Activated T-helper 1 cell treated with anti-CD3 and anti-CD28 coated beads, Interleukin-12 subunit alpha, Interleukin-12 subunit beta, Interleukin-2, Interleukin-4 antibody, amounts not matched to agents 30 ng/mL and 10 ng/mL and 1 ng/mL, durations not matched to agents 14 hours and 24 hours and 36 hours (primary cell): ENCODE results near the gene VSIG8. TPM values are rescaled to one million over a fixed set of nuclear protein-coding genes. Genes with fewer than 3 reads are reported as not detected.

ENCODE experiments used
- DNase-seq: peaks from one replicate; pipeline ENCODE4 v3.0.0; 2021; ENCODE audit warnings: low spot score
- H3K27ac Mint-ChIP-seq: one replicate; pipeline ENCODE4 v1.8.0; 2021; ENCODE audit warnings: mild to moderate bottlenecking, mixed read lengths
- H3K27me3 Mint-ChIP-seq: one replicate; pipeline ENCODE4 v1.8.0; 2022; ENCODE audit warnings: mild to moderate bottlenecking, moderate library complexity, mixed read lengths; ENCODE audit not compliant: insufficient read depth
- H3K36me3 Mint-ChIP-seq: one replicate; pipeline ENCODE4 v1.8.0; 2021; ENCODE audit warnings: low read depth, mixed read lengths
- H3K4me1 Mint-ChIP-seq: one replicate; pipeline ENCODE4 v1.8.0; 2021; ENCODE audit warnings: low read depth, mixed read lengths
- H3K4me3 Mint-ChIP-seq: one replicate; pipeline ENCODE4 v1.8.0; 2021; ENCODE audit warnings: mild to moderate bottlenecking, moderate library complexity, mixed read lengths
- H3K9me3 Mint-ChIP-seq: one replicate; pipeline ENCODE4 v1.8.0; 2021; ENCODE audit warnings: mixed read lengths
- intact Hi-C: fragments of 100-400 bp; cut with micrococcal nuclease; formaldehyde crosslinking; loops from one replicate; pipeline ENCODE4 v1.15.1; 2024
- total RNA-seq: library from RNA; stranded (reverse); gene quantifications from 2 replicates; pipeline ENCODE4 v1.2.3, GENCODE V29; 2022

VSIG8 gene
- total RNA-seq, 1 donor from 2014 or later = not detected

DNA sequence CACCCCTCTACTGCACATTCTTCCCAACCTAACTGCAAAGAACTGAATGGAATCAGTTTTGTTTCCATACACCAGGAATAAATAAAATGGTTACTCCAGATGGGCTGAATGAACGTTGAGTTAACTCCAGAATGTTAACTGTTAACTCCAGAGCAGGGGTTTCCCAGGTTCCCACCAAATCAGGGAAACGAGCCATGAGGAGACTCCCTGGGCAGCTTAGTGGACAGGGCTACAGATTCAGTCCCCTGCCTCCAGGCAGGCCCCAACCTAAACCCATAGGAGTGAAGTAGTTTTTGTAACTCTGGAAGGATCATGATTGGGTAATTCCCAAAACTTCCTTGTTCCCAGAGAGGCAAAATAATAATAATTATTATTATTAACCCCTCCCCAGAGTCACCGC lies 14.1 kb downstream of the VSIG8 start:
- intact Hi-C loops = no loop called here
- no peaks in the 10 kb centered on the region for H3K36me3 Mint-ChIP-seq
- no peak overlapping the region for H3K27ac Mint-ChIP-seq
- no peaks in the 10 kb centered on the region for H3K4me1 Mint-ChIP-seq
- no peaks in the 10 kb centered on the region for H3K9me3 Mint-ChIP-seq
- no peak overlapping the region for H3K4me3 Mint-ChIP-seq
- H3K27me3 Mint-ChIP-seq = peaks cover 45% of the 10 kb centered on the region
- no peak for DNase-seq

DNA sequence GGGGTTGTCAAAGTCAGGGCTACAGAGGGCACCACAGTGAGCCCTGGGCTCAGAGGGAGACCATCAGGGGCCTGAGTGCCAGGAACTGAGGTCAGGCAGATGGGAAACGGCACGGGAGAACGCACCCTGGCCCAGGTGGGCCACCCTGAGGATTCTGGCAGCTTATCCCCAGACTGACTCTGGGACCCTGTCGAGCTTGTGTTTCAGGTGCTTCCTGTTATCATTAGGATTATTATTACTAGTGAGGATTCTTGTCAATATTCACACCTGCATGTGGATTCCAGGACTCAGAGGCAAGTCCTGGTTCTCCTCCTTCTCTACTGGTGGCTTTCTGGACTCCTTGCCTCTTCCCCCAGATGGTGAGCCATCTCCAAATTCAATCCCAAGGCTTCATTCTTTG lies 15.2 kb downstream of the VSIG8 start:
- Mint-ChIP-seq H3K27me3 (peaks cover 39% of the 10 kb centered on the region), H3K4me1 (no peaks in the 10 kb centered on the region), H3K36me3 (no peaks in the 10 kb centered on the region), H3K4me3 (no peak overlapping the region), H3K9me3 (no peaks in the 10 kb centered on the region), H3K27ac (no peak overlapping the region)
- intact Hi-C loops = no loop called here
- DNase-seq = no peak

DNA sequence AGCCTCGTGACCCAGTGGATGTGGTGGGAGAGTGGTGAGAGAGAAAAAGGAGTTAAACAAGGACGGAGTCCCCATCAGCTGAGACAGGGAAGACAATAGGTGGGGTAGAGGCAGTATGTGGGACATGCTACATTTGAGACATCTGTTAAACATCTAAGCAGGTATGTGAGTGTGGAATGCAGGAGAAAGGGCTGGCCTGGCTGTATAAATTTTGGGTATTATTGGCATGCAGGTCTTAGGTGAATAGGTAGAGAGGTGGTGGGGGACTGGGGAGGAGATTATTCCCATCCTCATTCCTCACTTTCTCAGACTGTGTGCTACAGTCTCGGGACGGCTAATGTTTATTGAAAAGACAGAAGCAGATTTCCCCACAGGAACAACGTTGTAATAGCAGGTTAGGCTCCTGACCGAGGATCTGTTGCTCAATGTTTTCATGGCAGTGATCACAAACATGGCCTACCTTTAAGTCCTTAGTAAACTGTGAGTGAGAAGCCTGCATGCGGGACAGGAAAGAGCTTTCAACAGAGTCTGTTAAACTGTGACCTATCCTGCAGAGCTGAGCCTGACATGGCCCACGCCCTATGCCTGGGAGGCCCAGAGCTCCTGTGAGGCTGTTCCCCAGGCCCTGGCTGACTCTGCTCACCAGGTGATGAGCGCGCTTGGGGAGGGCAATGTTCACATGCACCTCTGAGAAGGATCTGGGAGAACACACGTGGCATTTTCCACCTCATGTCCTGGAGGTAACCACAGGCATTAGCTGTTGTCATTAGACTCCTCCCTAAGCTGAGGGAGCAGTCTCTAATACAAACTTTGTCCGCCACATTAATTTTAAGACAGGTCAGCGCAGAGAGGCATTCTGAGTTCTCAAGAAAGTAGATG lies 16.5 kb downstream of the VSIG8 start:
- intact Hi-C loops = no loop called here
- DNase-seq = no peak
- Mint-ChIP-seq H3K4me1 (no peaks in the 10 kb centered on the region), H3K4me3 (no peak overlapping the region), H3K27me3 (peaks cover 27% of the 10 kb centered on the region), H3K9me3 (no peaks in the 10 kb centered on the region), H3K27ac (no peak overlapping the region), H3K36me3 (no peaks in the 10 kb centered on the region)

DNA sequence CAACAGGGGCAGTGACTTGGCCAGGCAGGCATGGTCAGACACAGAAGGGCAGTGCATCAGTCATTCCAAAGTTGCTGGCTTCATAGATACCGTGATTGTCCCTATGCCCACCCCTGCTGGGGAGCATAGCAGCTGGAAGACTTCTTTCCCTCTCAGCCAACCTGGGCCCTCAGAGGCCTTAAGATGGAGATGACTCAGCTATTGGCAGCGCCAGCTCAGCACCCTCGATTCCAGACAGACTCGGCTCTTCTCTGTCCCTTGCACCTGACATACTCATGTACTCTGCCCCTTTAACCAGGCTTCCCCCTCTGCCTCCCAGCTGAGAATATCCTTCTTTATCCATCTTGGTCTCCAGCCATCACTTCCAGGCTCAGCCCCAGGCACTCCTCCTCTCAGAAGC lies 19.0 kb downstream of the VSIG8 start:
- no peak for DNase-seq
- no peak overlapping the region for H3K27ac Mint-ChIP-seq
- intact Hi-C loops = no loop called here
- peaks cover 6% of the 10 kb centered on the region for H3K4me1 Mint-ChIP-seq
- no peak overlapping the region for H3K4me3 Mint-ChIP-seq
- H3K9me3 Mint-ChIP-seq = no peaks in the 10 kb centered on the region
- H3K27me3 Mint-ChIP-seq = peaks cover 23% of the 10 kb centered on the region
- no peaks in the 10 kb centered on the region for H3K36me3 Mint-ChIP-seq

DNA sequence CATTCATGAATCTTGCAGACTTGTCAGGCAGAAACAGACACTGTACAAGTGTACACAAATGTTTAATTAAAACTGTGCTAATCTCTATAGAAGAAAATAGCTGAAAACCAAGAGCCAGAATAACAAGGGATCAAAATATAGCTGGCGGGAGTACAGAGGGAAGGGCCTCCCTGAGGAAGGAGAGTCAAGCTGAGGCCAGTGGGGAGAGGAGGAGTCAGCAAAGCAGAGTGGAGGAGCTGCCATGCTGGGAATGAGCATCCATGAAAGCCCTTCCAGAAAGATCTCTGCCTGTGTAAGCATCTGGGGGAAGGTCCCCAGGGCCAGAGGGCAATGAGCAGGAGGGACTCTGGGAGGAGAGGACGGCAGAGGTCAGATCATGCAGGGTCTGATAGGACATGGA lies 20.7 kb downstream of the VSIG8 start:
- Mint-ChIP-seq H3K27me3 (peaks cover 24% of the 10 kb centered on the region), H3K4me1 (peaks cover 6% of the 10 kb centered on the region), H3K36me3 (no peaks in the 10 kb centered on the region), H3K9me3 (no peaks in the 10 kb centered on the region), H3K4me3 (no peak overlapping the region), H3K27ac (no peak overlapping the region)
- no peak for DNase-seq
- intact Hi-C loops = no loop called here

DNA sequence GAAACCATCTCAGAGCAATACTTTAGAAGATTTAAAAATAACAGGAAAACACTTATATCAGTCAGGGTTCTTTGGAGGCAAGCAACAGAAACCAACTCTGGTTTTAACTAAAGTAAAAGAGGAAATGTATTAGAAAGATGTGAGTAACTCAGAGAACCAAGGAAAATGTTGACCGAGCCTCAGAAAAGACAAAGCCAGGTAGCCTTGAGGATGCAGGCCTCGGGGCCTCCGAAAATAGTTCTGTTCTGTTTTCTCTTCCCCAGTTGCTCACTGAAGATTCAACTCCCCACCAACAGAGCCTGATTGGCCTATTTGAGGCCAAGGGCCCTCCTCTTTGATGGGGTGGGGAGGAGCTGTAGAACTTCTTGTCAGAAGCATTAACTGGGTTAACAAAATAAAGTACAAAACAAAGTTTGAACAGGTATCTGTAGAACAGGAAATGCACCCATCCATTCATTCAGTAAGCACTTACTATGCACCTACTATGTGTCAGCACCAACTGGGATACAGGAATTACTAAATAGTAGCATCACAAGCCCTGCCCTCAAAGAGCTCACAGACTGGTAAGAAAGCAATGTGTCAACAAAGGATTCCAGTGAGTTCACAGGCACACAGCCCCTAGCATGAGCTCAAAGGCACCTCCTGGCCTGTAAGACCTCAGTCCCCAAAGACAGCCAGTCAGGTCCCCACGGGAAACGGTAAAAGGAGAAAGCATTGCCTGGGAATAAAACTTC lies 23.2 kb downstream of the VSIG8 start:
- Mint-ChIP-seq H3K4me3 (no peak overlapping the region), H3K9me3 (no peaks in the 10 kb centered on the region), H3K27ac (no peak overlapping the region), H3K36me3 (no peaks in the 10 kb centered on the region), H3K27me3 (peaks cover 33% of the 10 kb centered on the region), H3K4me1 (peaks cover 6% of the 10 kb centered on the region)
- intact Hi-C loops = no loop called here
- DNase-seq = no peak

DNA sequence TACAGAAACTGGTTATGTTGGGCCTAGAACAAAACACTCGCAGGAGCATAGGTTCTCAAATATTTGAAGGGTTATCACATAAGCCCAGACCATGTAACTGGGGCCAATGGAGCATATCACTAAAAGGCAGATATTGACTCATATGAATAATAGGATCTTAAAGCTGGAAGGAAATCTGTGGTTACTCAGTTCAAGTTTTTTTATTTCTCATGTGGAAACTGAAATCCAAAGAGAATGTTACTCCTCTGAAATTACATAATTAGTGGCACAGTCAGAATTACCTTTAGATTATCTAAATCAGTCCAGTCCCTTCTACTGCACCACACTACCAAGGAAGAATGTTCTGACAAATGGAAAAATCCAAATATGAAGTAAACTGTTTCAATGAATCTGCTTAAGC lies 23.7 kb downstream of the VSIG8 start:
- H3K27me3 Mint-ChIP-seq = peaks cover 29% of the 10 kb centered on the region
- no peaks in the 10 kb centered on the region for H3K9me3 Mint-ChIP-seq
- intact Hi-C loops = no loop called here
- H3K36me3 Mint-ChIP-seq = no peaks in the 10 kb centered on the region
- DNase-seq = no peak
- H3K4me1 Mint-ChIP-seq = peaks cover 6% of the 10 kb centered on the region
- no peak overlapping the region for H3K4me3 Mint-ChIP-seq
- H3K27ac Mint-ChIP-seq = no peak overlapping the region

DNA sequence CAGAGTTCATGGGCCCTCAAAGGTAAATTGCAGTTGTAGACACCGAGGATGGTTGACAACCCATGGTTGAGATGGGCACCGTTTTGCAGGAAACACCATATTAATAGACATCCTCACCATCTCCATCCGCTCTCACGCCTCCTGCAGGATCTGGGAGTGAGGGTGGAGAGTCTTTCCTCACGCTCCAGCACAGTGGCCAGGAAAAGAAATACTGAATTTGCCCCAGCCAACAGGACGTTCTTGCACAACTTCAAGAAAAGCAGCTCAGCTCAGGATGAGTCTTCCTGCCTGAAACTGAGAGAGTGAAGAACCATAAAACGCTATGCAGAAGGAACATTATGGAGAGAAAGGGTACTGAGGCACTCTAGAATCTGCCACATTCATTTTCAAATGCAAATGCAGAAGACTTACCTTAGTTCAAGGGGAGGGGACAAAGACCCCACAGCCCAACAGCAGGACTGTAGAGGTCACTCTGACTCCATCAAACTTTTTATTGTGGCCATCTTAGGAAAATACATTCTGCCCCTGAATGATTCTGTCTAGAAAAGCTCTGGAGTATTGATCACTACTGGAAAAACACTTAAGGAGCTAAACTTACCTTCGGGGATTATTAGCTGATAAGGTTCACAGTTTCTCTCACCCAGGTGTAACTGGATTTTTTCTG lies 26.5 kb downstream of the VSIG8 start:
- H3K27ac Mint-ChIP-seq = no peak overlapping the region
- no peak overlapping the region for H3K4me3 Mint-ChIP-seq
- peaks cover 6% of the 10 kb centered on the region for H3K4me1 Mint-ChIP-seq
- no peak for DNase-seq
- no peaks in the 10 kb centered on the region for H3K9me3 Mint-ChIP-seq
- intact Hi-C loops = no loop called here
- peaks cover 42% of the 10 kb centered on the region for H3K27me3 Mint-ChIP-seq
- H3K36me3 Mint-ChIP-seq = no peaks in the 10 kb centered on the region

DNA sequence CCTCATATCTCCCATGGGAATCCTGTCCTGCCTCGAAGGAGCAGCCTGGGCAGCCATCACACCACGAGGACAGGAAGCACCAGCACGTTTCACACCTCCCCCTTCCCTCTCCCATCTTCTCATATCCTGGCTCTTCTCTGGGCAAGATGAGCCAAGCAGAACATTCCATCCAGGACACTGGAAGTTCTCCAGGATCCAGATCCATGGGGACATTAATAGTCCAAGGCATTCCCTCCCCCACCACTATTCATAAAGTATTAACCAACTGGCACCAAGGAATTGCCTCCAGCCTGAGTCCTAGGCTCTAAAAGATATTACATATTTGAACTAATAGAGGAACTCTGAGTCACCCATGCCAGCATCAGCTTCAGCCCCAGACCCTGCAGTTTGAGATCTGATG lies 27.1 kb downstream of the VSIG8 start:
- H3K27me3 Mint-ChIP-seq = peaks cover 43% of the 10 kb centered on the region

DNA sequence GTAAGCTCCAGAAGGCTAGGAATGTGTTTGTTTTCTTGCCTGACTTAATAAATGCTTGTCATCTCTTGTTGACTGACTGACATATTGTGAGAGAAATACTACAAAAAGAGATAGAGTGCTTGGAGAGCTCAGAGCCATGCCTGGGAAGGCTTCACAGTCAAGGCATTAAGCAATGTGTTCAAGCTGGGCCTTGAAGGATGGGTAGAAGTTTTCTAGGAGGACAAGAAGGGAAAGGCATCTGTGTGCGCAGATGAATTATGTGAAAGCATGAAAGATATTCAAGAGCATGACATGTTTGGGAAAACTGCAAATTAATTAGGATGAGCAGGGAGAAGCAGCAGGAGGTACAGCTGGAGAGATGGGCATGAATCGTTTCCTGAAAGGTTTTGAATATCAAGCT lies 30.1 kb downstream of the VSIG8 start:
- H3K4me3 Mint-ChIP-seq = no peak overlapping the region
- no peak overlapping the region for H3K27ac Mint-ChIP-seq
- H3K4me1 Mint-ChIP-seq = peaks cover 19% of the 10 kb centered on the region
- peaks cover 1% of the 10 kb centered on the region for H3K36me3 Mint-ChIP-seq
- no peaks in the 10 kb centered on the region for H3K9me3 Mint-ChIP-seq
- intact Hi-C loops = no loop called here
- peaks cover 45% of the 10 kb centered on the region for H3K27me3 Mint-ChIP-seq
- DNase-seq = no peak

More for the DNA sequence above, 27.1 kb downstream of the VSIG8 start:
- Mint-ChIP-seq H3K36me3 (no peaks in the 10 kb centered on the region), H3K9me3 (no peaks in the 10 kb centered on the region), H3K4me1 (peaks cover 6% of the 10 kb centered on the region), H3K27ac (no peak overlapping the region), H3K4me3 (no peak overlapping the region)
- DNase-seq = no peak
- intact Hi-C loops = no loop called here

DNA sequence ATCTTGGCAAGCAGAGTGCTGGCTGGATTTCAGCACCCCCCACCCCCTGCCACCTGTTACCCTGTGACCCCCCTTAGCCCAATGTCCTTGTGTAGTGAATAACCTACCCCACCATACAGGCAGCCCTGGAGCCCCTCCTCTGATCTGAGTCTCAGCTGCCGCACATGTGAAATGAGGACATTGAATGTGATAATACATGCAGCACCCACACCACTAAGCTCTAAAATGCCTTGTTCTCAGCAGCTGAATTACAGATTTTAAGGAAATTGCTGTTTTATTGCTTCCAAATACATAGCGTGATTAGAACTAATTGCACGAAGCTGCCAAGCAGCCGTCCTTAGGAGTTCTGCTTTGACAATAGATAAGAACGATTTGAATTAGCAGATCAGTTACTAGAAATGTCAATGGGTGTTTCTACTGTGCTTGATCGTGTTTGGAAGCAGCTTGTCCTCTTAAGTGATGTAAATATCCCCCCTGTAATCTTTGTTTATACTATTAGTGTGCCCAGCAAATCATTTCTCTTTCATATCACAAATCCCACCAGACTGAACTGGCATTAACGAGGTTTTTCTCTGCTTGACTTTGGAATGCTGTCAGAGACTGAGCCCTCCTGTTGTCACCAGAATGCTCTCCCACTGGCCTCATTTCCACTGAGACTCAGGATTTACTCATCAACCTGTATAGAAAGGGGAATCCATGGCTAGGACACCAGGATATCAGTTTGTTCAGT lies 30.9 kb downstream of the VSIG8 start:
- H3K4me1 Mint-ChIP-seq = peaks cover 27% of the 10 kb centered on the region
- peaks cover 1% of the 10 kb centered on the region for H3K36me3 Mint-ChIP-seq
- intact Hi-C loops = no loop called here
- DNase-seq = no peak
- H3K4me3 Mint-ChIP-seq = no peak overlapping the region
- no peaks in the 10 kb centered on the region for H3K9me3 Mint-ChIP-seq
- peaks cover 42% of the 10 kb centered on the region for H3K27me3 Mint-ChIP-seq
- no peak overlapping the region for H3K27ac Mint-ChIP-seq

DNA sequence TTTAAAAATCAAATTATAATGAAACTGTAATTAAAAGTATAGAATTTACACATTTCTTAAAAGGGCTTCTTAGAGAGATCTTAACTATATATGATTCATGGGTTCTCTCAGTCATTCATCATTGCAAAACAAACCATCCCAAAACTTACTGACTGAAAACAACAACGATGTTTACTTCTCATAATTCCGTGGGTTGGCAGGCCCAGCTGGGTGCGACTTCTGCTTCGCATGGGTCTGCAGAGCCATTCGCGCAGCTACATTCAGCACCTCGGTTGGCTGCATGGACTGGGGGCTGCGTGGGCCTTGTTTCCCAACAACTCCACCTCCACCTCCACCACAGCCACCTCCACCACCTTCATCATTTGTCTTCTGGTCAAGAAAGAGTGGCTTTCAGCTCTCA lies 31.7 kb downstream of the VSIG8 start:
- peaks cover 1% of the 10 kb centered on the region for H3K36me3 Mint-ChIP-seq
- H3K4me1 Mint-ChIP-seq = peaks cover 35% of the 10 kb centered on the region
- peaks cover 37% of the 10 kb centered on the region for H3K27me3 Mint-ChIP-seq
- DNase-seq = no peak
- H3K27ac Mint-ChIP-seq = no peak overlapping the region
- no peak overlapping the region for H3K4me3 Mint-ChIP-seq
- no peaks in the 10 kb centered on the region for H3K9me3 Mint-ChIP-seq
- intact Hi-C loops = no loop called here
